GM12892 (cell line): ENCODE results near the gene HMCN1.
"Not testable (repeated sequence)": the region's sequence is repeated elsewhere in the genome, so short reads cannot be mapped to it uniquely, and the experiment has no call there.

Source experiments
- DNase-seq: peaks from one replicate; pipeline ENCODE4 v3.0.0; 2011; ENCODE audit not compliant: insufficient read length
- FAIRE-seq: peaks from 2 replicates; lab custom pipeline; 2011; peaks lifted over from hg19 to GRCh38; lab: Jason Lieb, UNC
- POLR2A ChIP-seq: IDR thresholded peaks from 2 replicates; pipeline ENCODE4 v1.6.1; 2011; ENCODE audit warnings: low read depth, low read length, control low read depth
- POLR2AphosphoS5 ChIP-seq: IDR thresholded peaks from 2 replicates; pipeline ENCODE4 v1.6.1; 2011; ENCODE audit warnings: low read depth, low read length, control low read depth
- TAF1 ChIP-seq: IDR thresholded peaks from 2 replicates; pipeline ENCODE4 v1.6.1; 2011; ENCODE audit warnings: low read depth, mild to moderate bottlenecking, control low read depth, low read length, borderline replicate concordance

HMCN1 gene

GRCh38 chr1:186202271-186202764 is 468.1 kb downstream of the HMCN1 start:
- no peak for DNase-seq
- TF ChIP-seq POLR2AphosphoS5 (no peak), TAF1 (no peak), POLR2A (no peak)
- no peak for FAIRE-seq

- TF ChIP-seq TAF1 (no peak), POLR2A (no peak), POLR2AphosphoS5 (no peak)
- FAIRE-seq (no peak), DNase-seq (no peak)
Observed at GRCh38 chr1:186202776-186203175, 468.6 kb downstream of the HMCN1 start.

GRCh38 chr1:186206048-186206570 is 471.9 kb downstream of the HMCN1 start:
- FAIRE-seq (no peak), DNase-seq (no peak)
- no peak for TF ChIP-seq POLR2AphosphoS5
- no peak for TF ChIP-seq TAF1
- no peak for TF ChIP-seq POLR2A

- no peak for TF ChIP-seq POLR2AphosphoS5
- TF ChIP-seq TAF1, result no peak
- no peak for TF ChIP-seq POLR2A
- DNase-seq (no peak), FAIRE-seq (no peak)
Observed at GRCh38 chr1:186207391-186208085, 473.3 kb downstream of the HMCN1 start.

DNA sequence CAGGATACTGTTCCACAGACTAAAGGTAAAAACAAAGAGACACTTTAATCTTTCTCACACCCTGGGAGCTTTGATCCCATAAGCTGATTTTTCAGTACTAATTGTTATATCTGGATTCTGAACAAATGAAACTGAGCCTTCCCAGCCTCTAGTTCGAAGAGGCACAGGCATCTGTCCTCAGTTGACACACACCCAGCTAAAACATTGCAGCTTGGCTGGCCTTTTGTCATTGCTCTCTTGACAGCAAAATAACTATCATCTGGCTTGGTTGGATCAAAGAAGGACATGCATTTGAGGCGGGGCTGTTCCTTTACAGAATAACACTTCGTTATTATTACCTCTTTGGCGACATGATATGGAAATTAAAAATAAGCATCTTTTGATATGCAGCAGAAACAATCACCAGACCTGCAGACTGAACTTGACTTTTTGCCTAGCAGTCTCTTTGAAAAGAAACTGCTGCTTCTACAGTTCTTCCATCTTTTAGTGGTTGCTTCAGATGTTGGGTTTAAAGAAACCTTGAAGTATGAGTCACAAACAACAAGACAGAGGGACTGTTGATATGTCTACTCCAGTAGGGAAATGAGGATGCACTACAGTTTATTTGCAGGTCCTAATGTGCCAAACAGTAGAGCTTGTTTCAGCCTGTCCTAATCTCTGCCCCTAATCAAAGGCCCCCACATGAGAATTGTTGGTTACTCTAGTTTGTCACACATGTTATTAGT is 474.4 kb downstream of the HMCN1 start:
- no peak for TF ChIP-seq POLR2A
- TF ChIP-seq POLR2AphosphoS5, result no peak
- TF ChIP-seq TAF1, result no peak
- FAIRE-seq (no peak), DNase-seq (no peak)

DNA sequence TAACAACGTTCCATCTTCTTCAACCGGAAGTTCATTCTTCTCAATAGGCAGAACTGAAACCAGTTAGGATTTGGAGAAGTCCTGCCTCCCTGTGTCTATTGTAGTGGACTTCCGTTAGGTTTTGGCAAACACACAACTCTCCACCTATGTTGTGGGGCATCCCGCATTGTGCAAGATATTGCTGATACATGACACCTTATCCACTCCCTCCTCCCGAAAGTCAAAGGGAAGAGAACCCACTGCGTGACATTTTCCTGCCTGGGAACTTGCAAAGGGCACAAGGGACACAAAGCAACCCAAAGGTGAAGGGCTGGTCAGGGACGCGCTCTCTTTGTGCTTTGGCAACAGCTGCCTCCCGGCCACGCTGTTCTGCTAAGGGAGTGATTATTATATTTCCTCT is 476.1 kb downstream of the HMCN1 start:
- no peak for FAIRE-seq
- DNase-seq, result no peak
- TF ChIP-seq TAF1 (no peak), POLR2AphosphoS5 (no peak), POLR2A (no peak)

DNA sequence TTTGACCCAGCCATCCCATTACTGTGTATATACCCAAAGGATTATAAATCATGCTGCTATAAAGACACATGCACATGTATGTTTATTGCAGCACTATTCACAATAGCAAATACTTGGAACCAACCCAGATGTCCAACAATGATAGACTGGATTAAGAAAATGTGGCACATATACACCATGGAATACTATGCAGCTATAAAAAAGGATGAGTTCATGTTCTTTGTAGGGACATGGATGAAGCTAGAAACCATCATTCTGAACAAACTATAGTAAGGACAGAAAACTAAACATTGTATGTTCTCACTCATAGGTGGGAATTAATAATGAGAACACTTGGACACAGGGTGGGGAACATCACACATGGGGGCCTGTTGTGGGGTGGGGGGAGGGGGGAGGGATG is 477.4 kb downstream of the HMCN1 start:
- not testable (repeated sequence) for DNase-seq, FAIRE-seq

- DNase-seq, result peak; percentile 6
- peak; percentile 24 for FAIRE-seq
- no peak for TF ChIP-seq POLR2A
- TF ChIP-seq POLR2AphosphoS5, result no peak
Observed at GRCh38 chr1:186212568-186213224, 478.5 kb downstream of the HMCN1 start.

DNA sequence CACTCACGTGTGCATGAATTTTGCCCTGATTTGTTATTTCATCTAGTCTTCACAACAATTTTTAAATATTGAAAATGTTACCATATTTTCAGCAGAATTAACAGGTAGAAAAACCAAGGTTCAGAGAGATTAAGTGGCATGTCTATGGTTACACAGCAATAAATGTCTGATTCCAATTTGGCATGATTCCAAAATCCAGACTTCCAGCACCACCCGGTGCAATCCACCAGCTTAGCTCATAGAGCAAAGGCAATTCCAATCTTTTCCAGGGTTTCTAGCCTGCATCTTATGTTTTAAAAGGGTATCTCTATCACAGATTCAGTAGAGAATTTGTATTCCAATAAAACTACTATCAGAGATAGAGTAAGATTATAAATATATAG is 479.0 kb downstream of the HMCN1 start:
- DNase-seq, result no peak
- no peak for FAIRE-seq
- TF ChIP-seq POLR2AphosphoS5 (no peak), POLR2A (no peak), TAF1 (no peak)

DNA sequence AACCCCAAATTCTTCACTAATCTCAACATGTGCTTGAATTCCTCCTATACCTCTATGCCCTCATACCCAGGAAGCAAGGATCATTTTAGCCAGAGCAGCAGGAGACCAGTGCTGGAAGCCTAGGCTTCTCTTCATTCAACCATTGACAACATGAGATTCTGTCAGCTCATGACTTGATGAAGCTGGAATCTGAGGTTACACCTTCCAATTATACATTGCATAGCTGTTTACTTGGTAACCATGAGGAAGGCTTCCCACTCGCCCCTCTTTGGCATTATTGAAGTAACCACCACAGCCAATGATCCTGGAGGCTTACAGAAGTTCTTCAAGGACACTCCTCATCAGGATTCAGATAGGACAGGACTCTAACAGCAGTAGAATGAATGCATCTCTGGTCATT is 480.6 kb downstream of the HMCN1 start:
- DNase-seq (no peak), FAIRE-seq (no peak)
- TF ChIP-seq POLR2AphosphoS5, result no peak
- TF ChIP-seq POLR2A, result no peak
- TF ChIP-seq TAF1, result no peak

GRCh38 chr1:186215636-186216035 is 481.4 kb downstream of the HMCN1 start:
- TF ChIP-seq POLR2AphosphoS5, result no peak
- no peak for TF ChIP-seq POLR2A
- no peak for TF ChIP-seq TAF1
- DNase-seq, result no peak
- no peak for FAIRE-seq
